DMS53 (cell line): ENCODE data around the gene IP6K1.
"Not testable (repeated sequence)": the region's sequence is repeated elsewhere in the genome, so short reads cannot be mapped to it uniquely, and the experiment has no call there.

Source experiments
- DNase-seq: peaks from one replicate; lab custom pipeline; 2025; lab: John Stamatoyannopoulos, UW

Gene IP6K1

DNA sequence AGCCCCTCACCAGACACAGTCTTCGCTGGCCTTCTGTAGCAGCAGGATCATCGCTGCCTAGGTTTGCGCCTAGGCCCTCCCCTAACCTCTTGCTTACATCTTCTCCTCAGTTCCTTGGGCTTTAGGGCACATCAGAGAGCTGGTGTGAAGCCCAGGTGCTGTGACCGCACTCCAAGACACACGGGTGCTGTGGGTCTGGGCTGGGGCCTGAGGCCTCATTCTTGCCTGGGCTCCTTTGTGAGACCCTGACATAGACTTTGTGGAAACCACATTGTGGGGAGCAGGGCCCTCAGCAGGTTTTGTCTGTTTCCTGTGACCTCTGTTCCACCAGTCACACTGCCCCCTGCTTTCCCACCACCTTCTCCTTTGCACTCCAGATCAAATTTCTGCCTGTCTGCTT is 74.9 kb downstream of the IP6K1 start:
- DNase-seq: no peak

DNA sequence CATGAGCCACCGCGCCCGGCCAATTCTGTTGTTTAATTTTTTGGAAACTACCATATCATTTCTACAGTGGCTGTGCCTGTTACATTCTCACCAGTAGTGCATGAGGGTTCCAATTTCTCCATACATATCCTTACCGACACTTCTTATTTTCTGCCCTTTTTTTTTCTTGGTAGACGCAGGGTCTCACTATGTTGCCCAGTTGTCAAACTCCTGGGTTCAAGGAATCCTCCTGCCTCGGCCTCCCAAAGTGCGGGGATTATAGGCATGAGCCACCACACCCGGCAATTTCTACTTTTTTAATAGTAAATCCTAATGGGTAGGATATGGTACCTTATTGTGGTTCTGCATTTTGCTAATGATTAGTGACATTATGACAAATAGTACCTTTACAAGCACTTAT is 76.5 kb downstream of the IP6K1 start:
- no peak for DNase-seq

DNA sequence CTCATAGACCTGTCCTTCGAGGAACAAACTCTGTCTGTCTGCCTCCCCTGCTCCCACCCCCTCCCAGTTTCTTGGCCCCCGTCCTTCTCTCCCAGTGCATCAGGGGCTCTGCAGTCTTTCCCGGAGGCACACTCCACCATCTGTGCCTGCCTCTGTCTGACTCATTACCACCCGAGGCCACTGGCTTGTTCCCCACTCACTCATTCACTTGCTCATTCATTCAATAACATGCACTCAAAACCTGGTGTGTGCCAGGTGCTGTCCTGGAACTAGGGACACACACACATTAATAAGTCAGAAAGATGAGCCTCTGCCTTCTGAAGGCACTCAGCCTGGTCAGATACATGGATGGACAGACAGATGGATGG is 79.2 kb downstream of the IP6K1 start:
- no peak for DNase-seq

DNA sequence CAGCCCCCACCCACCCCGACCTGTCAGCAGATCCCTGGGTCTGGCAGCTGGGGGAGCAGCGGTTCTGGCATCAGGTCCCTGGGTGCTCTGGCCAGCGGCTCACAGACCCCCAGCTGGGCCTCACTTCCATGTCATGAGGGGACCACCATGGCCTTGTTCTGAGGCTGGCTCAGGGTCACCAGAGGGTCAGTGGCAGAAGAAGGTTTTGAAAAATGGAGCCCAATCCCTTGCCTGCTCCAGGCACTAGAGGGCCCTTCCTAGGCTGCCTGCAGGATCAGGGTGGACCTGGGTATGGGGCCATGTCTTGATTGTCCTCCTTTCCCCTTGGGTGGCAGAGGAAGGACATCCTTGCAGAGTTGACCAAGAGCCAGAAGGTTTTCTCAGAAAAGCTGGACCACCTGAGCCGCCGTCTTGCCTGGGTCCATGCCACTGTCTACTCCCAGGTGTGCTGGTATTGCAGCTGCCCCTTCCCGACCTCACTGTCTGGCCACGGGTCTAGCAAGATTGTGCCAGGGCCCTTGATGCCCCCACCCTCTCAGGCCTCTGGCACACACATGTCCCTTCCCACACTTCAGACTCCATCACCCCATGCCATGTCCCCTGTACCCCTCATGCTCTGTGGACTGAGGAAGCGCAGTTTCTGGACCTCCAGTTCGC is 79.8 kb downstream of the IP6K1 start:
- no peak for DNase-seq

DNA sequence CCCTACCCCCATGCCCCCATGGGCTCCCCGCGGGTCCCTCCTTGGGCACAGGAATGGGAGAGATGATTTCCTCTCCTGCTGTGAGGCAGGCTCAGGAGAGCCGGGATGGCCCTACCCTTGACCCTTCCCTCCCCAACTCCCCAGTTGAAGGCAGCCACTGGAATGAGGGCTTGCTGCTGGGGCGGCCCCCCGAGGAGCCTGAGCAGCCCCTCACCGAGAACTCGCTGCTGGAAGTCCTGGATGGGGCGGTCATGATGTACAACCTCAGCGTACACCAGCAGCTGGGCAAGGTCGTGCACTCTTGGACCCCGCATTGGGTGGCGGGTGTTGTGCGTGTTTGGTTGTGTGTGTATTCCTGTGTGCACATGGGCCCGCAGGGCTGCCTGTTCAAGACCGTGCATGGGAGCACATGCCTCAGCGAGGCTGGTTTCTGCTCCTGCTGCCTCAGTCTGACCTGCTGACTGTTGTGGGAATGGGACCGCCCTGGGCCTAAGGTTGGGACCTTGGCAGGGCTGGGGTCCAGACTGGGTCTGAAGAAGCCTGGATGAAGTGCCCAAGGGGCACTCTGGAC is 80.9 kb downstream of the IP6K1 start:
- no peak for DNase-seq

DNA sequence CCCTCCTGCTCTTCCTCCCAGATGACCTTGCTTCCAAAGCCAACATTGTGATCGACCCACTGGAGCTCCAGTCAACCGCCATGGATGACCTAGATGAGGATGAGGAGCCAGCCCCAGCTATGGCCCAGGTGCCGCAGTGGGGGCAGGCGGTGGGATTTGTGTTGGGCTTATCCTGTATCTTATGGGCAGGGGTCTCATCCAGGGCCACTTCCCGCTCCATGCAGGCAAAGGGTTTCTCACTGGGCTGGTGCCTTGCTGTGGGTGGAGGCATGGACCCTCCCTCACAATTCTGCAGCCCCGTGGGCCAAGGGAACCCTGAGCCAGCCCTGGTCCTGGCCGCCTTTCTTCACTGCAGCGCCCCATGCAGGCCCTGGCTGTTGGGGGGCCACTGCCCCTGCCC is 81.7 kb downstream of the IP6K1 start:
- DNase-seq: no peak

DNA sequence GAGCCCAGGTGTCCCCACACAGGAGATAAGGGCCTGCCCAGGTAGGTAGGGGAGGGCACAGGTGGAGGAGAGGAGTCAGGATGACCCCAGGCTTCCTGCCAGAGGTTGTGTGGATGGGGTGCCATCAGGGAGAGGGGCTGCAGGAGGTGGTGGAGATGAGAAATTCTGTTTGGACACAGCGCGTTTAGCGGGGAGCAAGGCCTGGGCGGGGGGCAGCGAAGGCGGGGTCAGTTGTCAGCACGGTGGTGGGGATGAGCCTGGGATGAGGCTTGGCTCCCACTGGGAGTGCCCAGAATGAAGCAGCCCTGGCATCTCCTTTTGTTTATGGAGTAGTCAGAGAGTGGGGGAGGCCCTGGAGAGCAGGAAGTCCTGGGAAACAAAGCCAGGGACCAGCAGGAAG is 82.4 kb downstream of the IP6K1 start:
- no peak for DNase-seq

DNA sequence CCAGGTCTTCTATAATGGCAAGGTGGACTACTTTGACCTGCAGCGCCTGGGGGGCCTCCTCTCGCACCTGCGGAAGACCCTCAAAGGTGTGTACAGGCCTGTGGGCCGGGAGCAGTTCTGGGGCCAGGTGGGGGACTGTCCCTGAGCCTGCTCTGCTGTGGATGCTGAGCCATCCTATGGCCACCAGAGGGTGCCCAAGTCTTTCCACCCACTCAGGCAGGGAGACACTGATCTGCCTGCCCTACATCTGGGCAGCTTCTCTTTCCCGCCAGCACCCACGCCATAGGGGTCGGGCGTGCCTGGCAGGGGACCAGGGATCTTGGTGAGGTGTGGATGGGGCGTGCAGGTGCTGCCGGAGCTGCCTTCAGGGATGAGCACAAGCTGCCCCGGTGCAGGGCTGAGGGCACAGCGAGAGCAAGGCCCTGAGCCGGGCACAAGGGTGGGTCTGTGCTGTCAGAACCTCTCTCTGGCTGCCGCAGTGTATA is 82.9 kb downstream of the IP6K1 start:
- peak; percentile 63 for DNase-seq

DNA sequence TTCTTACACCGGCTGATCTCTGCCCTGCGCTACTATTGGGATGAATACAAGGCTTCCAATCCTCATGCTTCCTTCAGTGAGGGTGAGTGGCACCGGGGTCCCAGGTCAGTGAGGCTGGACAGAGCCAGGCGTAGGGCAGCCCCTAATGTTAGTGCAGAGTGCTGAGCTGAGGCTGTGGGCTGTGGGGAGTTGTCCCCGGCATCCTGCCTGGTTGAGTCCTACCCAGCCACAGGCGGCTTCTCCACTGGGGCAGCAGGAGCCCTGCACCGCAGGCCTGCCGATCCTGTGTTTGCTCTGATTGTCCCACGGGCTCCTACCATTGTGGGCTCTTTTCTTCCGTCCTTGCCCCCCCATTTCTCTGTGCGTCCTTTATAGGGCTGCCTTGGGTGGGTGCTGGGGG is 83.7 kb downstream of the IP6K1 start:
- no peak for DNase-seq

DNA sequence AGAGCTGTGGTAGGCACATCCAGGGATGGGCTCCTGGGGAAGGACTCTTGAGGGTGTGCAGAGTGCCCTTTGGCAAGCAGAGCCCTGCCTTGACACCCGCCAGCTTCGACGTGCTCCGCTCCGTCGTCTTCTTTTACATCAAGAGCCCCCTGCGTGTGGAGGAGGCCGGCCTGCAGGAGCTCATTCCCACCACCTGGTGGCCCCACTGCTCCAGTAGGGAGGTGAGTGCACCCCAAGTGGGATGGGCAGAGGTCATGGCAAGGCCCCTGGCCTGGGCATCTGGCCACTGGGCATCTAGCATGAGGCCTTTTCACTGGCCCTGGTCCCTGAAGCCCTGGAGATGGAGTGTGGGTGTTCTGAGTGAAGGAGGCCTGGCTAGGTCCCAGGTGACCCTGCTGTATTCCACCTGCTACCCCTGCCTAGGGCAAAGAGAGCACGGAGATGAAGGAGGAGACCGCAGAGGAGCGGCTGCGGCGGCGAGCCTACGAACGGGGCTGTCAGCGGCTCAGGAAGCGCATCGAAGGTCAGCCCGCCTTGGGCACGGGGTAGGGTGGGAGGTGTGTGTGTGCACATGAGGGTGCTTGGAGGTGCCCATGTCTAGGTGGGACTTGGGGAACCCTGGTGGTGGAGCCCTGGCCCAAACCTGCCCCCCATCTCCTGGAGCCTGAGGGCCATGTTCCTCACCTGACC is 84.8 kb downstream of the IP6K1 start:
- DNase-seq: peak; percentile 8

DNA sequence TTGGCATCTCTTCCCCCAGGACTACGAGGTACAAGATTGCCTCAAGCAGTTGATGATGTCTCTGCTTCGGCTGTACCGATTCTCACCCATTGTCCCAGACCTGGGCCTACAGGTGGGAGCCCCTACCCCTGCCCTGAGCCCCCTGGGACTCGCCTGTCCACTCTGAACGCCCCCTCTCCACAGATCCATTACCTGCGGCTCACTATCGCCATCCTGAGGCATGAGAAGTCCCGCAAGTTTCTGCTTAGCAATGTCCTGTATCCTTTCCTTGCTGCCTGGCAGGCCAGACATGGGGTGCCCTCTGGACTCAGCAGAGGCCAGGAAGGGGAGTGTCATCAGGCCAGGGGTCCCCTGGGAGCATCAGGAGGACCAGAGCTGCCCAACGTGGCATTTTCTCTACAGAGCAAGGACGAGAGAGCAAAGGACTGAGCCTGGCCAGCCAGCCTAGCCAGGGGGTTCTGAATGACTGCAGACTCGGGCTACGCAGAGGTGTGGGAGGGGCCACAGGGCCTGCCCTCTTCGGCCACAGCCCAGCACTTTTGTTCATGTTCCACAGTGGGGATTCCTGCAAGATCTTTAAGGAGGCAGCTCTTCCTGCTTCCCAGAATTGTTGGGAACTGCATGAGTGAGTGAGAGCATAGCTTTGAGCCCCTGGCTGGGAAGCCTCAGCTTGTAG is 85.8 kb downstream of the IP6K1 start:
- no peak for DNase-seq

DNA sequence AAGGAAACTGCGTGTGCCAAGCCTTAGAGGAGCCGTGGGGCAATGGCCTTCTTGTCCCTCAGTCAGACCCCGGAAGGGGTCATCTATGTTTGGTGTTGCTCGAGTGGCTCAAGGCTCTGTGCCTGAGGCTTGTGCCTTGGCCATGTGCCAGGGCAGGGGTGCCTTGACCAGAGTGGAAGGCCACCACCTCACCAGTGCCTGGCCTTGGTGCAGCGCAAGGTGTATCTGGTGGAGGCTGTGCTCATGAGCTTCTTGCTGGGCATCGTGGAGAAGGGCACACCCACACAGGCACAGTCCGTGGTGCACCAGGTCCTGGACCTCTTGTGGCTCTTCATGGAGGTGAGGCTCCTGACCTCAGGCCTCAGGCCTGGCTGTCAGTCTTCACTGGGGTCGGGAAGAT is 86.3 kb downstream of the IP6K1 start:
- no peak for DNase-seq

DNA sequence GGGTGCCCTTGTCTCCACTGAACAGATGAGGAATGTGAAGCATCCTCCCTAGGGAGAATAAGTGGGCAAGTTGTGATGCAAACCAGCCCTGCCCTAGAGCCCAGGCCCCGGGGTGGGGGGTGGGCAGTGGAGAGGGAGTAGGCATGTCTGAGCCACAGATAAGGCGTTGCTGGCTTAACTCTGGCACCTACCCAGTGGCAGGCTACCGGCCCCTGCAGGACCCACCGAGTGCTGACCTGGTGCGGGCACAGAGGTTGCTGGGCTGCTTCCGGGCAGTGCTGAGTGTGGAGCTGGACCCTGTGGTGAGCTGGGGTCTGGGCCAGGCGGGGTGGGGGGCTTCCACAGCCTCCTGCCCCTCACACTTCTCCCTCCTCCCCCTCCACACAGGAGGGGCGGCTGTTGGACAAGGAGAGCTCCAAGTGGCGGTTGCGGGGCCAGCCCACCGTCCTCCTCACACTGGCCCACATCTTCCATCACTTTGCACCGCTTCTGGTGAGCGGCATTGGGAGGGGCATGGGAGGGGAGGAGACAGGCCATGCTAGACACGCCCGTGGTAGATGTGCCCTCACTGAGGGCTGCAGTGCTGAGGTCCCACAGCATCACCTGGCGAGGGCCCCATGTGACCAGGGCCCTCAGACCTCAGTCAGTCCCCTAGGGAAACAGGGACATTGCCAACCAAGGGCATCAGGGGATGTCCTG is 86.9 kb downstream of the IP6K1 start:
- DNase-seq: no peak

DNA sequence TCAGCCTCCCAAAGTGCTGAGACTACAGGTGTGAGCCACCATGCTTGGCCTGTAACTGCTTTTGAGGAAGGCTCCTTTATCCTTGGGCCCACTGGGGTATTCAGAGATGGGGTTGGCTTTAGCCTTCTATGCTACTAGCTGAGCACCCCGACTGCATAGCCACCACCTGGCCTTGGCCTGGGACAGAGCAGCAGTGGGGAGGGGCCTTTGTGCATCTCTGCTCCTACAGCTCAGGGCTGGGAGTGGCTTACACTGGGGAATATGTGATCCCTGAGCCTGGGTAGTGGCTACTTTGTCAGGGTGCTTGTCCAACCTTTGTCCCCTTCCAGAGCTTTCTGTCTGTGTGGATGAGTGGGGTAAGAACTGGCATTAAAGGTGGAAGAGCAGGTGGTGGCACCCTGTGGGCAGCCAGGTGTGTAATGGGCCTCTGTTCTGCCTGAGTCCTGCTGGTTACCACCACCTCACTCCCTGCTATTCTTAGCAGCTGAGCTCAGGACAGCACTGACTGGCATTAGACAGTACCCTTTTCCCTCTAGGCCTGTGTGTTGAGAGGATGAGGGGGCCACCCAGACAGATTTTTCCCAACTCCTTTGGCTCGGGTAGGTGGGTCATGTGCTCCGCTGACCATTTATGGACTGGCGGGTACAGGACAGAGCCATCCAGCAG is 90.9 kb downstream of the IP6K1 start:
- not testable (repeated sequence) for DNase-seq

DNA sequence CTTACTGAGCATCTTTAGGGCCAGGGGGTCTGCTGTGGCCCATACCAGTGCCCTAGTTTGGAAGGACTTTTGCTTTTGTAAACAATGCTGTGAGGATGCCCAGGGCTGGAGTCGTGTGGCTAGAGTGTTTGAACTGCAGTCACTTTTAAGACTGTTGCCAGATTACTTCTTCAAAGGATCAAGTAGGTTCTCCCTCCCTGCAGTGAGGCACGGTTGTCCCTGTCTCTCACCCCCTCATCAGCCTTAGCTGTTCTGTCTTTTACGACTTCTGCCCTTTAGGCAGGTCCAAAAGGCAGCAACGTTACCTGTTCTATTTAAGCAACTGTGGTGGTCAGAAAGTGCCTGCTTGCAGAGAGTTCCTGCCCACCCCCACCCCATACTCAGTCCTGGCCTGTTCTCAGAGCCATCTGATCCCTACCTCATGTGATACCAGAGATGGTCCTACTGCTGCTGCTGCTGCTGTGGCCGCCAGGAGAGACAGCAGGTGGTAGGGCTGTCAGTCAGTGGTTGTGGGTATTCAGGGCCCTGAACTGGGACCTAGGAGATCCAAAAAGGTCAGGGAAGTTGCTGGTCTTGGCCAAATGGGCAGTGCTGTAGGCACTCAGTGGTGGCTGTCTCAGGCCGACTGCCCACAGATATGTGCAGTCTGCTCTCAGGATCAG is 91.8 kb downstream of the IP6K1 start:
- DNase-seq: not testable (repeated sequence)

DNA sequence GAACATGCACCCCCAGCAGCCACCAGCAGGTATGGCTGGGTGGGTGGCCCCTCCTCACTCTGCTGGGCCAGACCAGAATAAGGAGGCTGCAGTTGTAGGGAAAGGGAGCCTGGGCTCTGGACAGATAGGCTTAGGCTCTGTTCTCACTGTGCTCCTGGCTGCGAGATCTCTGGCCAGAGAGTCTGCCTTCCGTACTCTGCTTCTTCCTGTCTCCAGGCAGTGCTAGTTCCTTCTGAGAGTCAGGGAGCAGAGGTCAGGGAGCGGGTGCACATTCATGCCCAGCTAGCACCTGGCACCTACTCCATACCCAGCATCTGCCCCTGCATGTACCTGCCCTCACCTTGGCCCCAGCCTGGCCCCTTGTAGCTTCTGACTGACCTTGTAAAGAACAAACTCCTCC is 94.9 kb downstream of the IP6K1 start:
- DNase-seq: not testable (repeated sequence)

DNA sequence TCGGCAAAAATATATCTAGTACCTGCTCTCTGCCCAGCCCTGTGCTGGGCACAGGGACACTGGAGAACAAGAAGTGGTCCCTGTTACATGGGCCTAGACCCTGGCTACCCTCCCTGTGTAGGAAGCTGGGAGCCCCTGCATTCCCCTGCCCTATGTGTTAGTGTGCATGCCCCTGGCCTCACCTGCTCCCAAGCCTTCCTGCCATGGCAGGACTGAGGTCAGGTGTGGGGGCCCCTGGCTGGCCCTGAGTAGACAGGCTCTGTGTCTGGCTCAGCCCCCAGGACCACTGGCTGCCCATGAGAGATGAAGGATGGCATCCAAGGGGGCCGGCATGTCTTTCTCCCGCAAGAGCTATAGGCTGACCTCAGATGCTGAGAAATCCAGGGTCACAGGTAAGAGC is 95.5 kb downstream of the IP6K1 start:
- DNase-seq: not testable (repeated sequence)

DNA sequence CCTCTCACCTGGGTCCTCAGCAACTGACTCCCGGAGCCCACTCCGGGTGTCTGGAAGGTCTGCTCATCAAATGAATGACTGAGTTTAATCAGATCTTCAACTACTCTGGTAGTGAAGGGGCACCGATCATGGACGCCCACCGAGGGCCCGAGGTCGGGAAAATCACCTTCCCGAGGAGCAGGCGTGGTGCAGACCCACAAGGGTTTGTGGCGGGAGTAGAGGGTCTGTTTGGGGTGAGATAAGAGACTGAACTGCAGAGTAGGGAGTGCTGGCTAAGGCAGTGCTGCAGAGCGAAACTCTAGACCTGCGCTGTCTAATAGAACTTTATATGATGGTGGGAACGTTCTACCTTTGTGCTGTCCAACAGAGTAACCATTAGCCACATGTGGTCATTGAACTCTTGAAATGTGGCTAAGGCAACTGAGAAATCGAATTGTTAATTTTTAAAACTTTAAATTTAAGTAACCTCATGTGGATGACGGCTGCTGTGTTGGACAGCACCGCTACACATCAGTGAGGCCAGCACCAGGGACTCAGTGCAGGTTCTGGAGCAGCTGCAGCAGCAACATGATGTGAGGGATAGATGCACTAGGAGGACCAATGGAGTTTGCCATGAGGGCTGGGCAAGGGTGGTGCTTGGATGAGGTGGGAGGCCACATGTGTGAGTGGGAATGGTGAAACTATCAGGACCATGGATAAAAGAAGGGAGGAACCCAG is 96.3 kb downstream of the IP6K1 start:
- not testable (repeated sequence) for DNase-seq

DNA sequence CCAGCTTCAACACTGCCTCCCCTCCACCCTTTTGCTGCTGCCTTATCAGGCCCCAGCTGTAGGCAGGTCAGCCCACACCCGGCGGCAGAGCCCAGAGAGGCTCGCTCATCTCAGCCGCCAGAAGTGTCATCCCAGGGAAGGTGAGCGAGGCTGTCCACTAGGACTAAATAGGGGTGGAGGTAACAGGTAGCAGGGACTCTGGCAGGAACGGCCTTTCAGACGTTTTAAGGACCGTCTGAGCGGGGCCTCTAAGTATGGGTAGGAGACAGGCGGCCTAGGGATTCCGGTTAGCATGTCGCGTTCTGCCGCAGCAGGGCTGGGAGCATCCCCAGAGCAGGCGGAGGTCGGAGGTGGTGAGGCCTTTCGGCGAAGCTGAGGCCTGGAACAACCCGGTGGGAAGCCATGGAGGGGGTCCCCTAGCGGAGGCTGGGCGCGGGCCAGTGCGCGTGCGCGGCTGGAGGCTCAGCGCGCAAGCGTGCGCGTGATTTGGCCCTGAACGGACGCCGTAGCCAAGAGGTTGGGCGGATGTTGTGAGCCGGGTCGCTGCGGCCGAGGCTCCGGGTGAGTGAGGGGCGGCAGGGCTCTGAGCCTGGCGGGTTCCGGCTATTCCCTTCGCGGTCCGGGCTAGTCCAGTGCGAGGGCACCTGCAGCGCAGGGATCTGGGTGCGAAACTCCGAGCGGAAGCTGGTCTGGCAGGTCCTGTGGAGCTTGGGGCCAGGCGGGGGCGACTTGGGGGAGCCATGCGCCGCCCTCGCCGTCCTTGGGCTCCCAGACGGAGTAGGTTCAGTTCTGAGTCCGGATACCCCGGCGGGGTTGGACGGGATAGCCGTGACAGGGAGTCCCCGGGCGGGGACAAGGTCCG is 97.1 kb downstream of the IP6K1 start, which contains the start of the genes MST1 and RNF123:
MST1 (minus strand) TSS at position 429 of the 862 bp plus-strand sequence. CDS start 783 bp downstream, outside the sequence.
RNF123 (plus strand) TSS at position 512 of the 862 bp plus-strand sequence. CDS start 1,609 bp downstream, outside the sequence.
- DNase-seq: no peak
